DMS114 treated with DMSO at 0.1 percent for 48 hours (cell line): ENCODE measurements around the gene MTX3.

Experiments
- DNase-seq: peaks from one replicate; lab custom pipeline; 2025; ENCODE audit not compliant: unreplicated experiment; lab: John Stamatoyannopoulos, UW

Gene MTX3

GRCh38 chr5:79990598-79991507 is at the start of gene MTX3:
TSS of gene MTX3 (minus strand) at chr5:79991262. CDS start at chr5:79991238, 24 bp downstream.
- peak; percentile 78 for DNase-seq

- no peak for DNase-seq
Measured at GRCh38 chr5:80039650-80040049, 48.6 kb upstream of the MTX3 start.

GRCh38 chr5:80037366-80037765 is 46.3 kb upstream of the MTX3 start:
- DNase-seq, result no peak

- DNase-seq, result no peak
Measured at GRCh38 chr5:80036615-80037014, 45.6 kb upstream of the MTX3 start.

GRCh38 chr5:80035839-80036238 is 44.8 kb upstream of the MTX3 start:
- no peak for DNase-seq

- DNase-seq, result no peak
Measured at GRCh38 chr5:80034962-80035821, 44.1 kb upstream of the MTX3 start, which contains the start of gene THBS4. TSS of gene THBS4 (plus strand) at chr5:80035348. CDS start at chr5:80035538, 190 bp downstream.

- no peak for DNase-seq
Measured at GRCh38 chr5:80034559-80034958, 43.5 kb upstream of the MTX3 start.

- no peak for DNase-seq
Measured at GRCh38 chr5:80033513-80033912, 42.5 kb upstream of the MTX3 start.

- no peak for DNase-seq
Measured at GRCh38 chr5:80031109-80031508, 40.0 kb upstream of the MTX3 start.

- DNase-seq, result no peak
Measured at GRCh38 chr5:80026841-80027240, 35.8 kb upstream of the MTX3 start.

GRCh38 chr5:80025069-80025468 is 34.0 kb upstream of the MTX3 start:
- no peak for DNase-seq

GRCh38 chr5:80010754-80011392 is 19.8 kb upstream of the MTX3 start:
- no peak for DNase-seq

GRCh38 chr5:80008995-80009765 is 18.1 kb upstream of the MTX3 start:
- no peak for DNase-seq

- DNase-seq, result no peak
Measured at GRCh38 chr5:80002677-80003076, 11.6 kb upstream of the MTX3 start.

GRCh38 chr5:79999722-80000121 is 8.7 kb upstream of the MTX3 start:
- DNase-seq, result no peak

GRCh38 chr5:79992891-79993657 is 2.0 kb upstream of the MTX3 start:
- no peak for DNase-seq

- DNase-seq, result no peak
Measured at GRCh38 chr5:79990205-79990597, 861 bp downstream of the MTX3 start.

- no peak for DNase-seq
Measured at GRCh38 chr5:79986260-79986659, 4.8 kb downstream of the MTX3 start.

- DNase-seq, result no peak
Measured at GRCh38 chr5:79985288-79985687, 5.8 kb downstream of the MTX3 start.

GRCh38 chr5:79984363-79984762 is 6.7 kb downstream of the MTX3 start:
- DNase-seq, result no peak
